ENCODE results near the gene HMGA1. TPM values are rescaled to one million over a fixed set of nuclear protein-coding genes. Genes with fewer than 3 reads are reported as not detected.

The HMGA1 gene
- total RNA-seq, 3 donors from 2014 or later, result 49.4 to 176 (median 124) TPM

- DNase-seq (peak in 1 of 3 donors; percentile 48), ATAC-seq (no peak)
- intact Hi-C loops (cut with DNase I, micrococcal nuclease), result loop anchor here (10.0 kb wide), 1 partner anchor 174 kb away; no protein-coding TSS in a partner anchor
- Histone ChIP-seq H3K9me3 (no peaks in the 10 kb centered on the region), H3K4me1 (ENCODE audit: low read depth) (peaks cover 6% of the 10 kb centered on the region), H3K36me3 (ENCODE audit: low read depth) (no peaks in the 10 kb centered on the region), H3K4me3 (no peak overlapping the region)
- TF ChIP-seq, protein P1, sequence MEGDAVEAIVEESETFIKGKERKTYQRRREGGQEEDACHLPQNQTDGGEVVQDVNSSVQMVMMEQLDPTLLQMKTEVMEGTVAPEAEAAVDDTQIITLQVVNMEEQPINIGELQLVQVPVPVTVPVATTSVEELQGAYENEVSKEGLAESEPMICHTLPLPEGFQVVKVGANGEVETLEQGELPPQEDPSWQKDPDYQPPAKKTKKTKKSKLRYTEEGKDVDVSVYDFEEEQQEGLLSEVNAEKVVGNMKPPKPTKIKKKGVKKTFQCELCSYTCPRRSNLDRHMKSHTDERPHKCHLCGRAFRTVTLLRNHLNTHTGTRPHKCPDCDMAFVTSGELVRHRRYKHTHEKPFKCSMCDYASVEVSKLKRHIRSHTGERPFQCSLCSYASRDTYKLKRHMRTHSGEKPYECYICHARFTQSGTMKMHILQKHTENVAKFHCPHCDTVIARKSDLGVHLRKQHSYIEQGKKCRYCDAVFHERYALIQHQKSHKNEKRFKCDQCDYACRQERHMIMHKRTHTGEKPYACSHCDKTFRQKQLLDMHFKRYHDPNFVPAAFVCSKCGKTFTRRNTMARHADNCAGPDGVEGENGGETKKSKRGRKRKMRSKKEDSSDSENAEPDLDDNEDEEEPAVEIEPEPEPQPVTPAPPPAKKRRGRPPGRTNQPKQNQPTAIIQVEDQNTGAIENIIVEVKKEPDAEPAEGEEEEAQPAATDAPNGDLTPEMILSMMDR (IDR thresholded peaks at IDR 0.05), result no peak
These were observed 3.9 kb downstream of the HMGA1 start for GRCh38 chr6:34240329-34241248.

DNA sequence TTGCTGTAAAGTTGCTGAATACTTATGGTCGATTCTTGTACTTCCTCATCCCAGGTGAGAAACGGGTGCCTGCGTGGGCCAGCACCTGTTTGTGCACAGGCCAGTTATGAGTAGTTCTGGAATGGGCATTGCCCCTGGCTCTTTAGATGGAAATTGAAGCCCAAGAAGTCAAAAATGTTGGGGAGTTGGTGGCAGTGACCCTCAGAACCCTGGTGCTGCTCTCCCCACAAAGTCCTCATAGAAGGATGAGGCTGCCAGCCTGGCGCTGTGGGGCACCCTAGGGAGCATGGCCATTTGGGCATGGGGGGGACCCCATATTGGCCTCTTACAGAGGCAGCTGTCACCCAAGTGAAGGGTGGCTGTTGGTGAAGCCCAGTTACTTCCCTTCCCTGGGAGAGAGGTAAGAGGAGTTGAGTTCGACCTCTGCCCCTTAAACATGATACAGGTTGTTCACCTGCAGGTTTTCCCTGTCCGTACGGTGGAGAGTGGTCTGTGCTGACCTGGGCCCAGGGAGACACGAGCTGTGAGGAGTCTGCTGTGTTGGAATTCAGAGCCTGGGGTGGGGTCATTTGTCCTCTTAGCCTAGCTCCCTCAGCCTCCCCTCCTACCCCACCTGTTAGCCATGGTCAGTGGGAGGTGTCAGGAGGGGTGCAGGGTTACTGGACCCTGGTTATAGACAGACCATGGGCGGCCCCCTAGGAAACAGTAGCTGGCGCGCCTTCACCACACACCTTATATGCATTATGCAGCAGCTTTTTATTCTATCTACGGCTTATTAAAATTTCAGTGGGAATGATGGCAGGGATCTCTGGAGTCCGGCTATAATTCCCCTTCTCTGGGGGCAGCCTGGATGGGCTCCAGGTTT lies 4.9 kb downstream of the HMGA1 start:
- ATAC-seq (no peak), DNase-seq (peak in 1 of 3 donors; percentile 31)
- no peaks in the 10 kb centered on the region for H3K36me3 ChIP-seq (ENCODE audit: low read depth)
- no peak overlapping the region for H3K4me3 ChIP-seq
- TF ChIP-seq, protein P1 (IDR thresholded peaks at IDR 0.05), result no peak
- H3K4me1 ChIP-seq (ENCODE audit: low read depth), result peaks cover 6% of the 10 kb centered on the region
- intact Hi-C loops (cut with DNase I, micrococcal nuclease), result loop anchor here (10.0 kb wide), 1 partner anchor 173 kb away; no protein-coding TSS in a partner anchor
- H3K9me3 ChIP-seq, result no peaks in the 10 kb centered on the region

DNA sequence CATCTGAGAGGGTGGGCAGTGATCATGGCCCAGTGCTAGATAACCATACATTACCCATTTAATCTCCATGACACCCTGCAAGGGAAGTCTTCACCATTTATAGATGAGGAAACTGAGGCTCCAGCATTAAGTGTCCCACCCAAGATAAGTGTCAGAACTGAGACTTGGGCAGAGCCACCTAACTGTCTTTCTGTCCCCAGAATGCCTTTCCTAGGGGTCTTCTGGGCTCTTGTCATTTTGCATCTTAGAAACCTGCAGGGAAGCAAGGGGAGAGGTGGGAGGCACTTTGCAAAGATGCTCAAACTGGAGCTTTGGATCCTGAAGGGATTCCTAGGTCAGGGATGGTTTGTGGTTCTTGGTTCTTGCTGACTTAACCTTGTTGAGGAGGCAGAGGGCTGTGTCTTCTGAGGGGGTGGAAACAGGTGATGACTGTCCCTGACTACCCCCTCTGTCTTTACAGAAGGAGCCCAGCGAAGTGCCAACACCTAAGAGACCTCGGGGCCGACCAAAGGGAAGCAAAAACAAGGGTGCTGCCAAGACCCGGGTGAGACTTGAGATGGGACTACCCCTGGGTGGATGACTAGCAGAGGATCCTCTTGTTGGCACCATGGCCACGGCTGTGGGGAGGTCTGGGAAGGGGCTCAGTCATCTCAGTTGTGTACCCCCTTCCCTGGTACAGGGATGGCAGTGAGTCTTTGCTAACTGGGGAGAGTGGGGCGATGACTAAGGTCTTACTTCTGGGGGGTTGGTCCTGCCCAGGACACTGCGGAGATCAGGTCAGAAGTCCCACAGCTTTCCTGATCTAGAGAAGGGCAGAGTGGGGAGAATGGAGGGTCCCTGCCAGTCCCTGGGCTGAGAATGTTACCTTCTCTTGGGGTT lies 5.8 kb downstream of the HMGA1 start:
- Histone ChIP-seq H3K4me1 (ENCODE audit: low read depth) (peaks cover 6% of the 10 kb centered on the region), H3K4me3 (no peak overlapping the region), H3K9me3 (no peaks in the 10 kb centered on the region), H3K36me3 (ENCODE audit: low read depth) (no peaks in the 10 kb centered on the region)
- intact Hi-C loops (cut with DNase I, micrococcal nuclease), result loop anchor here (10.0 kb wide), 1 partner anchor 172 kb away; no protein-coding TSS in a partner anchor
- DNase-seq (no peak), ATAC-seq (no peak)
- TF ChIP-seq, protein P1 (IDR thresholded peaks at IDR 0.05), result no peak

- H3K4me3 ChIP-seq, result no peak overlapping the region
- no peaks in the 10 kb centered on the region for H3K36me3 ChIP-seq (ENCODE audit: low read depth)
- no peak for ATAC-seq
- peaks cover 10% of the 10 kb centered on the region for H3K4me1 ChIP-seq (ENCODE audit: low read depth)
- H3K9me3 ChIP-seq, result no peaks in the 10 kb centered on the region
- TF ChIP-seq, protein P1 (IDR thresholded peaks at IDR 0.05), result no peak
- no peak for DNase-seq
- intact Hi-C loops (cut with DNase I, micrococcal nuclease), result loop anchor here (10.0 kb wide), 1 partner anchor 172 kb away; no protein-coding TSS in a partner anchor
These were observed 6.6 kb downstream of the HMGA1 start for GRCh38 chr6:34243131-34243771.

Data from mucosa of descending colon (tissue), 3 donors.